ENCODE results near the gene ATP7B.

Gene ATP7B

DNA sequence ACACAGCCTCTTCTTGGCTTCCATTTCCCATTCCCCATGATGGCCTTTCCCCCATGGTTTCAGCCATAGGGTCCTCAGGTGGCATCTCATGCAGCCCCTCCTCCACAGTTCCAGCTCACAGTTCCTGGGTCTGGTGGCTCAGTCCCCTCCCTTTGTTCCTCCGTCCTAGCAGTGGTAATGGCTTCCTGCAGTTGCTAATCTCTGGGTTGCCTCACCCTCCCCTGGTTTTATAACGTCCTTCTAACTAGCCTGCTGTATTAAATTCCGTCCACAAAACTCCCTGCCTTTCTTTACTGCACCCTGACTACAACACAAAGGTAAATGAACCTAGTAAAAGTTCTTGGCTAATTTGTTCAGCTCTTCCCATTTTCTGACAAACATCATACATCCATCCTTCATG is 118.6 kb downstream of the ATP7B start:
- no peak for DNase-seq (ENCODE audit: low spot score)

DNA sequence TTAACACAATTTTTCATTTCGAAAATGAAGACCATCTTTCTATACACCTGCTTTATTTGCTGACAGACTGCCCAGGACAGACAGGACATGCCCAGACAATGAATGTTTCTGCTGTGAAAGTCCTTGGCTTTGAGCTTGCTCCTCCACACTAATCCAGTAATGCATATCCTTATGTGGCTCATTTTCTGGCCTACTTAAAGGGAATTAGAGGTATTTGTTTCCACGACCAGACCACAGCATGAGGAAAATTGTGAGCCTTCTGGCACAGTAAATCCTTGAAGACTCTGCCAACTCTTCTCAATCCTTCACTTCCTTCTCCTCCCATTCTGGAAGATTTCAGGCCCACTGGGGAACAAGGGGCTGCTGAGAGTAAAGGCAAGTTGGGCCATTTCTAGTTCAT is 123.8 kb downstream of the ATP7B start:
- no peak for DNase-seq (ENCODE audit: low spot score)

DNA sequence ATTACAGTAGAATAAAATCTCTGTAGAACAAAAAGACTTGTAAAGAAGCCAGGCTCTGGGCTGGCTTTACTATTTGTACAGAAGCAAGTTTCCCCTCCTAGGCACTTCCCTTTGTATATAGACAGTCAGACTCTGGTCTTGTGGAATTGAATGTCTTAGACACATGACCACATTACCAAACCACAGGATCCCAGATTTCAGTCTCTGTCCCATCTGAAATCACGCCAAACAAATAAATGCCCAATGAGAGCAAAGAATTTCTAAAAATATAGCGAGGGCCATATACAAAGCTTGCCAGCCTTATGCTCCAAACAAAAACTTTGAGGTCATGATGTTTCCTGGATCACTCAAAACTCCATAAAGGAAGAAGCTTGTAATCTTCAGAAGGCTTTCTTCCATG is 125.6 kb downstream of the ATP7B start:
- no peak for DNase-seq (ENCODE audit: low spot score)

DNA sequence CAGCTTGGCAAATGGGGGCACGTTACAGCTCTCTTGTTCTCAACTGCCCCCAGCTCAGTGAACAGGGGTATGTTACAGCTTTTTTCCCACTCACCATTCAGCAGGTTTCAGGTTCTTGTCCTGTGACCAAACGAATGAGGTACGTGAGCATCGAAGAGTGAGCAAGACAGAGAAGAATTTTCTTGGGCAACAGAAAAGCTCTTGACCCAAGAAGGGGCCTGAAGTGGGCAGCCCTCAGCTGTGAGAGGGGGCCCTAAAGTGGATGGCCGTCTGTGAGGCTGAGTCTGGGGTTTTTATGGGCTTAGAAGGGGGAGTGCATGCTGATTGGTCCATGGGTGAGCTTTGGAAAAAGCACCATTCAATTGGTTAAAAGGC is 128.0 kb downstream of the ATP7B start:
- no peak for DNase-seq (ENCODE audit: low spot score)

Data from kidney tubule cell (primary cell).